ENCODE measurements around the gene ADNP. TPM values are rescaled to one million over a fixed set of nuclear protein-coding genes. Genes with fewer than 3 reads are reported as not detected.

Gene ADNP
- polyA plus RNA-seq, 1 experiment: 36.8 TPM

GRCh38 chr20:50855498-50856474 is 75.5 kb downstream of the ADNP start:
- POLR2A ChIA-PET: no interaction called here
- TF ChIP-seq, protein P1, sequence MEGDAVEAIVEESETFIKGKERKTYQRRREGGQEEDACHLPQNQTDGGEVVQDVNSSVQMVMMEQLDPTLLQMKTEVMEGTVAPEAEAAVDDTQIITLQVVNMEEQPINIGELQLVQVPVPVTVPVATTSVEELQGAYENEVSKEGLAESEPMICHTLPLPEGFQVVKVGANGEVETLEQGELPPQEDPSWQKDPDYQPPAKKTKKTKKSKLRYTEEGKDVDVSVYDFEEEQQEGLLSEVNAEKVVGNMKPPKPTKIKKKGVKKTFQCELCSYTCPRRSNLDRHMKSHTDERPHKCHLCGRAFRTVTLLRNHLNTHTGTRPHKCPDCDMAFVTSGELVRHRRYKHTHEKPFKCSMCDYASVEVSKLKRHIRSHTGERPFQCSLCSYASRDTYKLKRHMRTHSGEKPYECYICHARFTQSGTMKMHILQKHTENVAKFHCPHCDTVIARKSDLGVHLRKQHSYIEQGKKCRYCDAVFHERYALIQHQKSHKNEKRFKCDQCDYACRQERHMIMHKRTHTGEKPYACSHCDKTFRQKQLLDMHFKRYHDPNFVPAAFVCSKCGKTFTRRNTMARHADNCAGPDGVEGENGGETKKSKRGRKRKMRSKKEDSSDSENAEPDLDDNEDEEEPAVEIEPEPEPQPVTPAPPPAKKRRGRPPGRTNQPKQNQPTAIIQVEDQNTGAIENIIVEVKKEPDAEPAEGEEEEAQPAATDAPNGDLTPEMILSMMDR (IDR thresholded peaks at IDR 0.05; ENCODE audit: low read depth, low read length): no peak
- no peak for DNase-seq (ENCODE audit: low read depth, low spot score)

GRCh38 chr20:50854506-50855249 is 76.6 kb downstream of the ADNP start:
- no peaks in the 10 kb centered on the region for H3K27me3 ChIP-seq (ENCODE audit: control insufficient read depth, insufficient read depth, low read length)
- no peak overlapping the region for H3K4me3 ChIP-seq (ENCODE audit: low read depth, low read length)
- no peak for DNase-seq (ENCODE audit: low read depth, low spot score)
- ChIA-PET CTCF (no interaction called here), POLR2A (no interaction called here)
- H3K27ac ChIP-seq (ENCODE audit: low read depth, low read length): no peak overlapping the region
- TF ChIP-seq, protein P1 (IDR thresholded peaks at IDR 0.05; ENCODE audit: low read depth, low read length): no peak
- no peaks in the 10 kb centered on the region for H3K9me3 ChIP-seq (ENCODE audit: control insufficient read depth, insufficient read depth, low read length)

More at GRCh38 chr20:50855498-50856474, 75.5 kb downstream of the ADNP start:
- H3K27me3 ChIP-seq (ENCODE audit: control insufficient read depth, insufficient read depth, low read length): no peaks in the 10 kb centered on the region
- H3K27ac ChIP-seq (ENCODE audit: low read depth, low read length): no peak overlapping the region
- no peak overlapping the region for H3K4me3 ChIP-seq (ENCODE audit: low read depth, low read length)
- no peaks in the 10 kb centered on the region for H3K9me3 ChIP-seq (ENCODE audit: control insufficient read depth, insufficient read depth, low read length)
- CTCF ChIA-PET: no interaction called here

- Histone ChIP-seq H3K9me3 (ENCODE audit: control insufficient read depth, insufficient read depth, low read length) (no peaks in the 10 kb centered on the region), H3K27ac (ENCODE audit: low read depth, low read length) (no peak overlapping the region), H3K4me3 (ENCODE audit: low read depth, low read length) (no peak overlapping the region), H3K27me3 (ENCODE audit: control insufficient read depth, insufficient read depth, low read length) (no peaks in the 10 kb centered on the region)
- no peak for DNase-seq (ENCODE audit: low read depth, low spot score)
- POLR2A ChIA-PET: no interaction called here
- CTCF ChIA-PET: no interaction called here
- TF ChIP-seq, protein P1 (IDR thresholded peaks at IDR 0.05; ENCODE audit: low read depth, low read length): no peak
These were observed 79.2 kb downstream of the ADNP start for GRCh38 chr20:50852085-50852484.

GRCh38 chr20:50850721-50851286 is 80.4 kb downstream of the ADNP start:
- POLR2A ChIA-PET: no interaction called here
- CTCF ChIA-PET: no interaction called here
- Histone ChIP-seq H3K27ac (ENCODE audit: low read depth, low read length) (no peak overlapping the region), H3K4me3 (ENCODE audit: low read depth, low read length) (no peak overlapping the region), H3K27me3 (ENCODE audit: control insufficient read depth, insufficient read depth, low read length) (no peaks in the 10 kb centered on the region), H3K9me3 (ENCODE audit: control insufficient read depth, insufficient read depth, low read length) (no peaks in the 10 kb centered on the region)
- no peak for DNase-seq (ENCODE audit: low read depth, low spot score)
- TF ChIP-seq, protein P1 (IDR thresholded peaks at IDR 0.05; ENCODE audit: low read depth, low read length): no peak
